ENCODE measurements around the gene TSPAN18. TPM values are rescaled to one million over a fixed set of nuclear protein-coding genes. Genes with fewer than 3 reads are reported as not detected.

The TSPAN18 gene
- total RNA-seq, 2 experiments from 2014 or later, result 0.85 to 0.92 TPM

DNA sequence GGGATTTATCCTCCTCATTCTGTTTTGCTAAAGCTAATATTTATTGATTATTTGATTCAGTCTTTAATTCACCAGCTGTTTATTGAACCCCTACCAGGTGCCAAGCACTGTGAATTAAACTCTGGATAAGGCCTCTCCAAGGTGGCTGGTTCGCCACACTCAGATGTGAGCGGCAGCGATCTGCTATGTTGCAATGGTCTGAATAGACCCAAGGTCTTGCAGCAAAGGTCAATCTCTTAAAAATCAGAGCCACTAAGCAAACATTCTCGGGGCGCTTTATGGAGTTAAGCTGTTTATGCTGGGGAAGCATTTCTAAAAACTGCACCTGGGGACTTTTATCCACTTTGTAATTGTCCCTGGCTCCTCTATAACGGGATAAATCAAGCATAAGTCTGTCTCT lies 10.5 kb upstream of the TSPAN18 start:
- no peaks in the 10 kb centered on the region for H3K9me3 Mint-ChIP-seq
- H3K27ac Mint-ChIP-seq, result no peak overlapping the region
- H3K36me3 Mint-ChIP-seq (ENCODE audit: low read depth), result no peaks in the 10 kb centered on the region
- CTCF ChIA-PET, result interaction anchor here (0.9 kb wide), 1 partner anchor 195 kb away, joined by 4 read pairs; no protein-coding TSS in a partner anchor
- H3K4me3 Mint-ChIP-seq, result no peak overlapping the region
- TF ChIP-seq, protein P1, sequence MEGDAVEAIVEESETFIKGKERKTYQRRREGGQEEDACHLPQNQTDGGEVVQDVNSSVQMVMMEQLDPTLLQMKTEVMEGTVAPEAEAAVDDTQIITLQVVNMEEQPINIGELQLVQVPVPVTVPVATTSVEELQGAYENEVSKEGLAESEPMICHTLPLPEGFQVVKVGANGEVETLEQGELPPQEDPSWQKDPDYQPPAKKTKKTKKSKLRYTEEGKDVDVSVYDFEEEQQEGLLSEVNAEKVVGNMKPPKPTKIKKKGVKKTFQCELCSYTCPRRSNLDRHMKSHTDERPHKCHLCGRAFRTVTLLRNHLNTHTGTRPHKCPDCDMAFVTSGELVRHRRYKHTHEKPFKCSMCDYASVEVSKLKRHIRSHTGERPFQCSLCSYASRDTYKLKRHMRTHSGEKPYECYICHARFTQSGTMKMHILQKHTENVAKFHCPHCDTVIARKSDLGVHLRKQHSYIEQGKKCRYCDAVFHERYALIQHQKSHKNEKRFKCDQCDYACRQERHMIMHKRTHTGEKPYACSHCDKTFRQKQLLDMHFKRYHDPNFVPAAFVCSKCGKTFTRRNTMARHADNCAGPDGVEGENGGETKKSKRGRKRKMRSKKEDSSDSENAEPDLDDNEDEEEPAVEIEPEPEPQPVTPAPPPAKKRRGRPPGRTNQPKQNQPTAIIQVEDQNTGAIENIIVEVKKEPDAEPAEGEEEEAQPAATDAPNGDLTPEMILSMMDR (IDR thresholded peaks at IDR 0.05), result no peak
- no peak for DNase-seq
- intact Hi-C loops (cut with micrococcal nuclease), result no loop called here
- POLR2A ChIA-PET, result interaction anchor here (0.6 kb wide), 1 partner anchor 109 kb away, joined by 3 read pairs; no protein-coding TSS in a partner anchor
- ATAC-seq, result no peak
- peaks cover 3% of the 10 kb centered on the region for H3K27me3 Mint-ChIP-seq
- no peaks in the 10 kb centered on the region for H3K4me1 Mint-ChIP-seq (ENCODE audit: low read depth)

GRCh38 chr11:44718057-44718456 lies 8.7 kb upstream of the TSPAN18 start:
- intact Hi-C loops (cut with micrococcal nuclease), result no loop called here
- H3K36me3 Mint-ChIP-seq (ENCODE audit: low read depth), result no peaks in the 10 kb centered on the region
- H3K4me3 Mint-ChIP-seq, result no peak overlapping the region
- CTCF ChIA-PET, result no interaction called here
- no peak for DNase-seq
- H3K4me1 Mint-ChIP-seq (ENCODE audit: low read depth), result no peaks in the 10 kb centered on the region
- POLR2A ChIA-PET, result no interaction called here
- TF ChIP-seq, protein P1 (IDR thresholded peaks at IDR 0.05), result no peak
- no peak overlapping the region for H3K27ac Mint-ChIP-seq
- peaks cover 2% of the 10 kb centered on the region for H3K27me3 Mint-ChIP-seq
- no peak for ATAC-seq
- no peaks in the 10 kb centered on the region for H3K9me3 Mint-ChIP-seq

- ATAC-seq, result no peak
- no peaks in the 10 kb centered on the region for H3K36me3 Mint-ChIP-seq (ENCODE audit: low read depth)
- no peak overlapping the region for H3K27ac Mint-ChIP-seq
- no peaks in the 10 kb centered on the region for H3K4me1 Mint-ChIP-seq (ENCODE audit: low read depth)
- TF ChIP-seq, protein P1 (IDR thresholded peaks at IDR 0.05), result no peak
- H3K4me3 Mint-ChIP-seq, result no peak overlapping the region
- H3K9me3 Mint-ChIP-seq, result no peaks in the 10 kb centered on the region
- DNase-seq, result no peak
- H3K27me3 Mint-ChIP-seq, result peaks cover 4% of the 10 kb centered on the region
- intact Hi-C loops (cut with micrococcal nuclease), result no loop called here
- ChIA-PET CTCF (no interaction called here), POLR2A (no interaction called here)
These were observed 8.0 kb upstream of the TSPAN18 start for GRCh38 chr11:44718612-44719390.

- TF ChIP-seq, protein P1 (IDR thresholded peaks at IDR 0.05), result no peak
- H3K36me3 Mint-ChIP-seq (ENCODE audit: low read depth), result no peaks in the 10 kb centered on the region
- no peaks in the 10 kb centered on the region for H3K9me3 Mint-ChIP-seq
- POLR2A ChIA-PET, result interaction anchor here (0.7 to 1.0 kb wide), 2 partner anchors 79 to 104 kb away, joined by 3 read pairs; no protein-coding TSS in a partner anchor
- H3K4me1 Mint-ChIP-seq (ENCODE audit: low read depth), result peaks cover 35% of the 10 kb centered on the region
- ATAC-seq (no peak), DNase-seq (no peak)
- CTCF ChIA-PET, result interaction anchor here (0.7 to 2.3 kb wide), 7 partner anchors 50 to 188 kb away, joined by 3 to 9 read pairs (median 3); no protein-coding TSS in a partner anchor
- no peak overlapping the region for H3K27ac Mint-ChIP-seq
- intact Hi-C loops (cut with micrococcal nuclease), result loop anchor here (5.0 kb wide), 1 partner anchor 187 kb away; no protein-coding TSS in a partner anchor
- H3K4me3 Mint-ChIP-seq, result no peak overlapping the region
- H3K27me3 Mint-ChIP-seq, result peaks cover 23% of the 10 kb centered on the region
These were observed 1.6 kb upstream of the TSPAN18 start for GRCh38 chr11:44725016-44725685.

Measured in activated CD8-positive, alpha-beta T cell treated with anti-CD3 and anti-CD28 coated beads for 36 hours (primary cell).